DND-41 (cell line): ENCODE data around the gene ZNF669.

Experiments used
- EZH2 ChIP-seq: IDR thresholded peaks from 3 replicates; pipeline ENCODE4 v1.6.1; 2012; ENCODE audit warnings: borderline replicate concordance, low read depth, mild to moderate bottlenecking, moderate library complexity, low read length, inconsistent platforms; ENCODE audit not compliant: severe bottlenecking
- TF ChIP-seq, protein P1 (sequence below): IDR thresholded peaks from 2 replicates; pipeline ENCODE4 v1.5.1; 2012; ENCODE audit warnings: borderline replicate concordance, low read length, moderate library complexity, mild to moderate bottlenecking; ENCODE audit not compliant: poor library complexity, severe bottlenecking; ENCODE audit errors: extremely low read depth

DNA sequence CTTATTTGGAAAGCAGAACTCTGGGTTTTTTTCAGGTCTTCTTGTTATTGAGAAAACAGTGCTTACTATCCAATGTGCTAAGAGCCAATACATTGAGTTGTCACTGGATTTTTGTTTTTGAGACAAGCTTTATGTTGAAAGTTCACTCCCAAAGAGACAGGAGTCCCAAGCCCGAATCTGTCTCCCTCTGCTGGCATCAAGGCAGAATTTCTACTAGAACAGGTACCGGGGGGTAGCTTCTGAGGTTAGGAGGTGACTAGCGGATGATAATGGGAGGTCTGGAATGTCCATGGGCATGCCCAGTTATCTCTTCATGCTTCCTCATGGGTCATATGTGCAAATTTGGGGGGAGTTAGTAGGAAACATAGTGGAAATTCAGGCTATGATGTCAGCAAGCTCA lies 42.5 kb upstream of the ZNF669 start:
- TF ChIP-seq, protein P1, sequence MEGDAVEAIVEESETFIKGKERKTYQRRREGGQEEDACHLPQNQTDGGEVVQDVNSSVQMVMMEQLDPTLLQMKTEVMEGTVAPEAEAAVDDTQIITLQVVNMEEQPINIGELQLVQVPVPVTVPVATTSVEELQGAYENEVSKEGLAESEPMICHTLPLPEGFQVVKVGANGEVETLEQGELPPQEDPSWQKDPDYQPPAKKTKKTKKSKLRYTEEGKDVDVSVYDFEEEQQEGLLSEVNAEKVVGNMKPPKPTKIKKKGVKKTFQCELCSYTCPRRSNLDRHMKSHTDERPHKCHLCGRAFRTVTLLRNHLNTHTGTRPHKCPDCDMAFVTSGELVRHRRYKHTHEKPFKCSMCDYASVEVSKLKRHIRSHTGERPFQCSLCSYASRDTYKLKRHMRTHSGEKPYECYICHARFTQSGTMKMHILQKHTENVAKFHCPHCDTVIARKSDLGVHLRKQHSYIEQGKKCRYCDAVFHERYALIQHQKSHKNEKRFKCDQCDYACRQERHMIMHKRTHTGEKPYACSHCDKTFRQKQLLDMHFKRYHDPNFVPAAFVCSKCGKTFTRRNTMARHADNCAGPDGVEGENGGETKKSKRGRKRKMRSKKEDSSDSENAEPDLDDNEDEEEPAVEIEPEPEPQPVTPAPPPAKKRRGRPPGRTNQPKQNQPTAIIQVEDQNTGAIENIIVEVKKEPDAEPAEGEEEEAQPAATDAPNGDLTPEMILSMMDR: peak; percentile 50
- no peak for TF ChIP-seq EZH2
